Prostate gland (tissue), 2 donors: ENCODE results near the gene SLC39A9.

ENCODE experiments used
- POLR2A ChIP-seq: fragments of 450-650 bp; IDR thresholded peaks from one replicate; pipeline ENCODE4 v1.6.1; 2016; ENCODE audit warnings: antibody characterized with exemption, mild to moderate bottlenecking
- POLR2AphosphoS5 ChIP-seq: sonication (generic); formaldehyde crosslinking; IDR thresholded peaks from one replicate; pipeline ENCODE4 v1.6.1; 2017; ENCODE audit warnings: antibody characterized with exemption
- TF ChIP-seq, protein P1 (sequence below), 4 experiments: fragments of 200-600 bp in 2 of 4; fragments of 450-650 bp in 2 of 4; sonication (generic) in 2 of 4; IDR thresholded peaks; 1 replicate in 3 of 4; 2 replicates in 1 of 4; pipeline ENCODE4 v1.5.1; 2016 to 2019; ENCODE audit warnings: antibody characterized with exemption in 4 of 4, mild to moderate bottlenecking in 2 of 4, moderate library complexity in 2 of 4

DNA sequence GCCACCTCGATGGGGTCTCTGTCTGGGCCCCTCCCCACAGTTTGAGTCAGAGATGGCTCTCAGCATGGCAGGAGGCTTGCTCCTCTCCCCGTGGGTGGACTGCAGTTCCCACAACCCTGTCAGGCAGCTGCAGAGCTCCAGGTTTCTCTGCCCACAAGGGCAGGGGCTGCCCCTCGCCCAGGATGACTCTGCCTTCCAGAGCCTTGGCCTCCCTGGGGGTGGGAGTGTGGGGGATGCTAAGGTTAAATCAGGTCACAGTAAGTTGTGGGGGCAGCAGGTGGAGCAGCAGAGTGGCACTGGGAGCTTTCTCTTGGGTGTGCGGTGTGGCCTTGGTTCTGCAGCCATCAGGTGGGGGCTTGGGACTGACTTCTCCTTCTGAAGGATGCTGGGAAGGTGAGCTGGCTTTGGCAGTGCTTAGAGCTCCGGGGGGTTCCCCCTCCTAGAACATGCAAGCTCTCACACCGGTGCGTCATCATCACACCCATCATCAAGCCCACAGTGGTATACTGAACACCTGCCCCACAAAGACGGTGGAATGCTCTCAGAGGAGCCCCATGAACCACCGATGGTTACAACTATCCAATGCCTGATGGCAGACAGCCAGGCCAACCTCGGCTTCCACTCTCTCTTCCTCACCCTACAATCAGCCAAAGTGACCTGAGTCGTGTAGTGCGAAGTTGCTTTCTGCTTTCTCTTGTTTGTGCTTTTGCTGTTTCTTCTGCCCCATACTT, 40.1 kb upstream of the SLC39A9 start:
- TF ChIP-seq, protein P1, sequence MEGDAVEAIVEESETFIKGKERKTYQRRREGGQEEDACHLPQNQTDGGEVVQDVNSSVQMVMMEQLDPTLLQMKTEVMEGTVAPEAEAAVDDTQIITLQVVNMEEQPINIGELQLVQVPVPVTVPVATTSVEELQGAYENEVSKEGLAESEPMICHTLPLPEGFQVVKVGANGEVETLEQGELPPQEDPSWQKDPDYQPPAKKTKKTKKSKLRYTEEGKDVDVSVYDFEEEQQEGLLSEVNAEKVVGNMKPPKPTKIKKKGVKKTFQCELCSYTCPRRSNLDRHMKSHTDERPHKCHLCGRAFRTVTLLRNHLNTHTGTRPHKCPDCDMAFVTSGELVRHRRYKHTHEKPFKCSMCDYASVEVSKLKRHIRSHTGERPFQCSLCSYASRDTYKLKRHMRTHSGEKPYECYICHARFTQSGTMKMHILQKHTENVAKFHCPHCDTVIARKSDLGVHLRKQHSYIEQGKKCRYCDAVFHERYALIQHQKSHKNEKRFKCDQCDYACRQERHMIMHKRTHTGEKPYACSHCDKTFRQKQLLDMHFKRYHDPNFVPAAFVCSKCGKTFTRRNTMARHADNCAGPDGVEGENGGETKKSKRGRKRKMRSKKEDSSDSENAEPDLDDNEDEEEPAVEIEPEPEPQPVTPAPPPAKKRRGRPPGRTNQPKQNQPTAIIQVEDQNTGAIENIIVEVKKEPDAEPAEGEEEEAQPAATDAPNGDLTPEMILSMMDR (IDR thresholded peaks at IDR 0.05), result no peak
- TF ChIP-seq POLR2AphosphoS5 (no peak), POLR2A (no peak)
